Stimulated activated CD4-positive, alpha-beta T cell treated with anti-CD3 and anti-CD28 coated beads, Interleukin-1b, Interleukin-23, amount 100 ng/mL, for 1 hour (primary cell): ENCODE measurements around the gene ARID3A.
A peak's percentile ranks its signal among the peaks of the same experiment; 100 is the strongest.
"Not testable (repeated sequence)": the region's sequence is repeated elsewhere in the genome, so short reads cannot be mapped to it uniquely, and the experiment has no call there.

Source experiments
- DNase-seq, 2 donors: peaks; one replicate each; pipeline ENCODE4 v3.0.0-alpha.2; 2020; ENCODE audit warnings: low read depth in 2 of 2

Gene ARID3A

GRCh38 chr19:891421-892200, 34.2 kb upstream of the ARID3A start:
- DNase-seq: not testable (repeated sequence)

GRCh38 chr19:892243-892893, 33.5 kb upstream of the ARID3A start:
- no peak for DNase-seq

- peak; percentile 73 for DNase-seq
Observed at GRCh38 chr19:892894-893689, 32.7 kb upstream of the ARID3A start, which contains the start of the genes MED16 and RNU6-9. TSS of gene MED16 (minus strand) at chr19:893187. CDS start at chr19:891131, 2,056 bp downstream. TSS of gene RNU6-9 (plus strand) at chr19:893484.

- no peak for DNase-seq
Observed at GRCh38 chr19:896434-896833, 29.4 kb upstream of the ARID3A start.

- DNase-seq: no peak
Observed at GRCh38 chr19:896999-897398, 28.8 kb upstream of the ARID3A start.

GRCh38 chr19:897442-898039, 28.3 kb upstream of the ARID3A start:
- DNase-seq: no peak

- DNase-seq: no peak
Observed at GRCh38 chr19:898663-899062, 27.2 kb upstream of the ARID3A start.

- no peak for DNase-seq
Observed at GRCh38 chr19:899336-900042, 26.3 kb upstream of the ARID3A start.

- no peak for DNase-seq
Observed at GRCh38 chr19:900043-900301, 25.9 kb upstream of the ARID3A start.

GRCh38 chr19:900302-901111, 25.3 kb upstream of the ARID3A start:
- no peak for DNase-seq

GRCh38 chr19:901216-902092, 24.4 kb upstream of the ARID3A start:
- no peak for DNase-seq

- DNase-seq: no peak
Observed at GRCh38 chr19:902093-902370, 23.8 kb upstream of the ARID3A start.

GRCh38 chr19:902446-903226, 23.2 kb upstream of the ARID3A start:
- no peak for DNase-seq

- DNase-seq: no peak
Observed at GRCh38 chr19:903266-903797, 22.5 kb upstream of the ARID3A start.

- no peak for DNase-seq
Observed at GRCh38 chr19:904545-904944, 21.3 kb upstream of the ARID3A start.

- no peak for DNase-seq
Observed at GRCh38 chr19:906480-906879, 19.4 kb upstream of the ARID3A start.

GRCh38 chr19:907183-907853, 18.5 kb upstream of the ARID3A start:
- no peak for DNase-seq
